CD4-positive, alpha-beta T cell treated with Interleukin-17A for 4 hours (primary cell): ENCODE measurements around the gene DOCK4.
"Not testable (repeated sequence)": the region's sequence is repeated elsewhere in the genome, so short reads cannot be mapped to it uniquely, and the experiment has no call there.

Source experiments
- DNase-seq: peaks from one replicate; pipeline ENCODE4 v3.0.0-alpha.2; 2020; ENCODE audit warnings: mixed read lengths

The DOCK4 gene

DNA sequence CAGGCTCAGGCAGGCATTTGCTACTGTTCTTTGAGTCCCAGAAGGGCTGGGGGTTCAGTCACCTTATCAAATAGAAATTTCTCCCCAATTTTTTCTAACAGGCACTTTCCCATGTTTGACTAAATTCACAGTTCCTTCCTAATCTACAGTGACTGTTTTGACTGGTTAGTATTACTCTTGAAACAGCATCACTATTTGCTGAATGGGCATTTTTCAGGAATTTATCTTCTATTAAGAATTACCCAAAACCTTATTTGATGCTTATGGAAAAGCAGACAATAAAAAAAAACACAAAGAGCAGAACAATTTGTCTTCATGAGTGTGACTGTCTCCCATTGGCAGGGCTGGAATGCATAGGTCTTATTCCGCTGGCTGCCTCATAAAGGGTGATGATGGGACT lies 269.0 kb downstream of the DOCK4 start:
- DNase-seq: no peak

DNA sequence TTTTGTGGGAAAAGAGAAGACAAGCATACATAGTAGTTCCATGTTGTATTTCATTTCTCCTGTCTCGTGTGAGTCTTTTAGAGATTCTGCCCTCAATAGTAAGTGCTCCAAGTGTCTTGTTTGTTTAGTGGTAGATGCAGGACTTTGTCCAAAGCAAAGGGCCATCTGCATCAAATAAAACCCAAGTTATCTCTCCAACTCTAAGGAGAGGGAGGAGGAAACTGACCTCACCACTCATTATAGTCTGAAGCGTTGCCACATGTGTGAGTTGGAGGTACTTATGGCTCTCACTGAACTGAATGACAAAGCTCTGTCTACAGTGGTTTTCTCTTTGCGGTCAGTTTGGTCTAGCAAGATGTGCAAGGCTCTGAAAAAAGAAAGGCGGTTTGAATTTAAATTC lies 272.6 kb downstream of the DOCK4 start:
- no peak for DNase-seq

GRCh38 chr7:111931958-111932357 lies 274.2 kb downstream of the DOCK4 start:
- DNase-seq: no peak

- DNase-seq: no peak
Measured at GRCh38 chr7:111931016-111931517, 275.1 kb downstream of the DOCK4 start.

DNA sequence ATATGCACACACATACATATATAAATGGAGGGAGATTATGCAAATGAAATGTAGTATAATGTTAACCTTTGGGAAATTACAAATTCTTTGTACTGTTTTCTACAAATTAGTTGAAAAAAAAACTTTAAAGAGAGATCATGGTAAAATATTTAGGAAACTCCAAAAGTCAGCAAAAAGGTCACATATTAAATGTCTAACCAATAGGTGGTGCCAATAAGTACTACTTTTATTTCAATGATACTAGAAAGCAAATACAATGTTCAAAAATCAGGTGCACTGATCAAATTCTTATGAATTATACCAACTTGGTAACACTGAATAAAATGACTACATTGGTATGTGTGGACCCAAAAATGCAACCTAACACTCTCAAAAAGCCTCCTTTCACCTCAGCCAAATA lies 276.9 kb downstream of the DOCK4 start:
- no peak for DNase-seq

- no peak for DNase-seq
Measured at GRCh38 chr7:111927353-111928019, 278.7 kb downstream of the DOCK4 start.

DNA sequence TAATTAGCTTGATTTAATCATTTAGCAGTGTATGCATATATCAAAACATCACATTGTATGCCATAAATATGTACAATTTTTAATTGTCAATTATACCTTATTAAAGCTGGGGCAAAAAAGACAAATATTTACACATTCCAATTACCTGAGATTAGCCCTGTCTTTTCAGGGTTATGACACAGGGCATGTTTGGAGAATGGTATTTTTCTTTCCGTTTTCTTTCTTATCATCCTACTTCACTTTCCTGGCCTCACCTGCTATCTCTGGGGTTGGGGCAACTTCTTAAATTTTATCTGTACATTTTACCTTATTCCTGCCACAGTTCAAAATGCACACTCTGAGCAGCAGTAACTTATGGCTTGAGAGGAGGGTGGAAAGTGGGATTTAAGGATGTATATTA lies 285.9 kb downstream of the DOCK4 start:
- DNase-seq: no peak

GRCh38 chr7:111919631-111920179 lies 286.5 kb downstream of the DOCK4 start:
- DNase-seq: no peak

- DNase-seq: no peak
Measured at GRCh38 chr7:111919164-111919563, 287.0 kb downstream of the DOCK4 start.

GRCh38 chr7:111918461-111918860 lies 287.7 kb downstream of the DOCK4 start:
- no peak for DNase-seq

- DNase-seq: not testable (repeated sequence)
Measured at GRCh38 chr7:111917404-111917803, 288.8 kb downstream of the DOCK4 start.

DNA sequence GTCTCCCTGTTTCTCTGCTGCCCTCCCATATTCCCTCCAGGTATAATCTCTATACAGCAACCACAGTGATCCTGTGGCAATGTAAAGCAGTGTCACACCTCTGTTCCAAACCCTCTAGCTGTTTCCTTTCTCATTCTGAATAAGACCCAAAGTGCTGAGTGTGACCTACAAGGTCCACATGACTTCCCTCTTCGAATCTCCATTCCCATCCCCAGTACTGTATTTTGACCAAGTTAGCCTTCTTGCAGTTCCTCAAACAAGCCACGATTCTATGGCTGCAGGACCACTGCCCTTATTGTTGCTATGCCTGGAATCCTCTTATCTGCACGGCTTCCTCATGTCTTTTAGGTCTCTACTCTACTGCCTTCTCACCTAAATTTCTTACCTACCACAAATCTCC lies 291.9 kb downstream of the DOCK4 start:
- DNase-seq: no peak

DNA sequence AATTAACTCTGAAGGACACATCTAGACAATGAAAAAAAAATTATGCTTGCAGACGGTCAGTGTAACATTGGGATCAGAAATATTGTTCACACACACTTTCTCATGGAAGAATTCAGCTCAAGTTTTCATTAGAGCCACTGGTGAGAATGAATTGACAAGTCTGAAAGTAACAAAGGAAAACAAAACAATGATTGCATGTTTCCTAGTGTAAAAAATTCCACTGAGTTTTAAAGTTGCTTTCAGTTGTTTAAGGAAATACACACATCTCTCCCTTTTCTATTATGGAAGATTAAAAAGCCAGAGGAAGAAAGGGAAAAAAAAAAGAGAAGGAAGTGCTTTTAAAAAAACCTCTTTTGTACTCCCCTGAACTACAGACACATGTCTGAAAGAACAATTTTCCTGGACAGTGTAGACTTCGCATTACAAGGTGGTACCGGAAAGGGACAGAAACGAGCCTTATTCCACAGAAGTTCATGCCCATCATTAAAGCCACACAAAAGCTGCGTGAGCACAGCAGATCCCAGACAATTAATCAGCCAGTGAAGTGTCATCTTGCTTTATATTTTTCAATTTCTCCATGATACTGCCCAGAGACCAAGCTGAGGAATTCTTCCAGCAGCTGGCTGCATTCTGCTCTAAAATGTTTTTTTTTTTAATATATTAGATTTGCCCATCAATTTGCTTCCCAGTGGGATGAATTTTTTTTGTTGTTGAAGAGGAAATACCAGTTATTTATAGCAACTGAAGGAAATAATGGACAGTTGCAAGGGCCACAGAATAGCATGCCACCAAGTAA lies 294.8 kb downstream of the DOCK4 start:
- DNase-seq: no peak

DNA sequence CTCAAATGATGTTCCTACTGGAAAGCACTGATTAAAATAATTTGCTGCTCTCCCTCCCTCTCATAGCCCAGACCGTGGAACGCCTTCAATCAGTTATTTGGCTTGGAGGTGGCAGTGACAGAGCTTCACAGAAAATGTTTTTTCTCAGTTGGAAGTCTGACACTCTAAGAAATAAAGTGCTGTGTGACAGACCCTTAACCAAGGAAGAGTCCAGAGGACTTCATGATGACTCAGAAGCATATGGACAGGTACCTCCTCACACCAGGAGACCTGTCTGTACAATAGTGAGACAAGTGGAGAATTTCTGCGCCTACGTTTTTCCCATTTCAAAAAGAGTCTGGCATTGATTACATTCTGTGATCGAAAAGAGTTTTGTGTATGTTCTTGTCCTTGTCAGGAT lies 295.5 kb downstream of the DOCK4 start:
- no peak for DNase-seq

- DNase-seq: not testable (repeated sequence)
Measured at GRCh38 chr7:111908673-111909072, 297.5 kb downstream of the DOCK4 start.

DNA sequence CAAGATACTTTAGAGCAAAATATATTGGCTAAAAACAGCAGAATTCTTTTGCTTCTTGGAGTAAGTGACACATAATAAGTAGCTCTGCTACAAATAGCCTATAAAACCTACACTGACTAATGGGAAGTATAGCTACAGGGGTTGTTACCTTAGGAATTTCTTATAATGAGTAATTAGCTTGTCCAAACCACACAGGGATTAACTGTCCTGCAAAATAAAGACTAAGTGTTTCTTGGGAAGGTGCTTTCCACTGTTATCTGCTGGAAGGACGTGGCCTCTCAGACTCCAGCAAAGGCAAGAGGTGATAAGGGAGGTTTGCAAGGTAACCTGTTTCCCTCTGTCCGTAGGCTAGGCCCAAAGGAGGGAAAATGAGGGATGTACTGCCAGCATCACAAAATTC lies 302.4 kb downstream of the DOCK4 start:
- DNase-seq: no peak

GRCh38 chr7:111903016-111903415 lies 303.2 kb downstream of the DOCK4 start:
- DNase-seq: no peak

DNA sequence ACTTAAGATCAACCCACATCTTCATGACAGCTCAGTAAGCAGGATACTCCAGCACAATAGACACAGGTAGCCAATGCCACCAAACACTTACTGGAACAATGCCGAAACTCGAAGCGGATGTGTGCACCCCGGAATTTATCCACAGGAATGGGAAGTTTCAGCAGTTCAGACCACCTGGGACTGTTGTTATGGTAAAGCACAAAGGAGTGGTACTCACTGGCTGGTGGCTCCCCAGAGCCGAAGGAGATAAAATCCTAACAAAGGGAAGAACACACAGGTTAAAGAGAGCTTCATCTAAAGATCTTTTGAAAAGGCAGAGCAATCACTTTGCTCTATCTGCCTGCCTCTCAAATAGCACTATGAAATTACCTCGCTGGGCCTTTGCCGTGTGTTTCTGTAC lies 305.9 kb downstream of the DOCK4 start:
- no peak for DNase-seq

DNA sequence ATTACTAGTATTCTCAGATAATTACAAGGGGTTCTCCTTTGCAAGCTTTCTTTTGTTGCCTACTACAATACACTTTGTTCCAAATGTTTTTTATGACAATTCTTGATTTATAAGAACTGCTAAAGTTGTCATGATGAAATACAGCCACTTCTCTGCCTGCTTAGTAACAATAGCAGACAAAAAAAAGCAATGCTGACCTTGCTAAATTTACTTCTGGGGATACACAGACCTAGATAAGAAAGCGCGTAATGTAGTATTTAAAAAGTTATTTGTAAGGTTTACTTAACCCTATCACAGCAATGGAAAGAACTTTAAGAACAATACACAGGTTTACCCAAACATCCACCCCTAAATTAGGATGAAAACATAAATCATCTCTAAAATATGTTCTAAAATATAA lies 311.1 kb downstream of the DOCK4 start:
- DNase-seq: no peak

GRCh38 chr7:111894518-111894917 lies 311.7 kb downstream of the DOCK4 start:
- no peak for DNase-seq

DNA sequence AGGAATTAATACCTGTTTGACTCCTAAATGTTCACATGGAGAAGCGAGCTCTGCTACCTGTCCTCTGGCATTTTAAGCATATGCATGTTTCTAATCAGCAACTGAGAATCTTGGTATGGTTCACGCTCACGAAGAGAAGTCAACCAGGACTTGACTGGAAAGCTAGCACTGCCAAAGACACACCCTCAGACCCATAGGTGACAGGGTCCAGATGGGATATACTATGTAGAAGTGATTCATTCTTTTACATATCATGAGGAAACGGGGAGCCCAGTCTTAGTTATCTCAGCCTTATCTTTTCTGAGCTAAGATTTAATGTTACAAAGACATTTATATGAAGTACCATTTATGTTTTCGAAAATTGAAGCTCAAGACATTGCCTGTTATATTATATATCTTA lies 313.0 kb downstream of the DOCK4 start:
- no peak for DNase-seq

- DNase-seq: no peak
Measured at GRCh38 chr7:111892588-111892987, 313.6 kb downstream of the DOCK4 start.

- no peak for DNase-seq
Measured at GRCh38 chr7:111887734-111888133, 318.5 kb downstream of the DOCK4 start.

DNA sequence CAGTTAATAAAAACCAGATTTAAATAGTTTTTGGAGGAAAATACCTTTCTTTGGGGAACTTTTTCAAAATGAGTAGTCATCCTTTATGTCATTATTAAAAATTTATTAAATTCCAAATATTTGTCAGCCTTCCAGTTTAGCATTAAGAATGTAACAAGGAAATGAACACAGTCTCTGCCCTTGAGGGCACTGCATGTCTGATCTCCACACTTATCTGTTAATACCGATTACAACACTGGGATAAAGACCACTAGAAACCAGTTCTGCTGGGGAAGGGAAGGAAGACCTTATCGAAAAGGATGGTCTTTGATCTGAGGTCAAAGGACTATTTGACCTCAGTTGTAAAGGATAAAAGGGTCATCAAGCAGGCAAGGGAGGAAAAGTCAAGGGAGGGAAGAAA lies 320.0 kb downstream of the DOCK4 start:
- no peak for DNase-seq
